ENCODE data around the gene MCOLN2.

The MCOLN2 gene

DNA sequence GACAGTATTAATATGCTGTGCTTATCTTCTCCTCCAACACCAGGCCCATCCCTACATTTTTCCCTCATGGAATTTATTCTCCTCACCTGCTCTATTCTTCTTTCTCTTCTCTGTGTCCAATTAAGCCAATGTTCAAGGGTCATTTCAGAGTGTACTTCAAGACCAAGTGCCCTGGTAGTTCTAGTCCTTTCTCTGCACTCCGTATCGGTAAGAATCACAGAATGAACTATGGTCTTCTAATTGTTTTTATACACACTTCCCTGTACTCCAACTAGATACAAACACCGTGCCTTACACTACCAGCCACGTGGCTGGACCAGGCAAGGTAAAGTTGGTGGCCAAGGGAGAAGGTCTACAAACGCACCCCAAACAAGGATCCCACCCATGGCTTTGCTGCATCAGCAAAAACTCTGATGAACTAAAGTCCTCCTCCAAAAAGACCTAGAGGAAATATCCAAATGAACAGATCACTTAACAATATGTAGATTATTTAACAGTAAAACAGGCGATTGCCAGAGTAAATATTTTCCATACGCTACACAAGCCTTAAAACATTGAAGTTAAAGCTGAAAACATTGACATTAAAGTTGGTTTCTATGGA lies 63.8 kb downstream of the MCOLN2 start:
- no peaks in the 10 kb centered on the region for H3K36me3 ChIP-seq
- no peaks in the 10 kb centered on the region for H3K27me3 ChIP-seq
- DNase-seq: no peak
- TF ChIP-seq, protein P1, sequence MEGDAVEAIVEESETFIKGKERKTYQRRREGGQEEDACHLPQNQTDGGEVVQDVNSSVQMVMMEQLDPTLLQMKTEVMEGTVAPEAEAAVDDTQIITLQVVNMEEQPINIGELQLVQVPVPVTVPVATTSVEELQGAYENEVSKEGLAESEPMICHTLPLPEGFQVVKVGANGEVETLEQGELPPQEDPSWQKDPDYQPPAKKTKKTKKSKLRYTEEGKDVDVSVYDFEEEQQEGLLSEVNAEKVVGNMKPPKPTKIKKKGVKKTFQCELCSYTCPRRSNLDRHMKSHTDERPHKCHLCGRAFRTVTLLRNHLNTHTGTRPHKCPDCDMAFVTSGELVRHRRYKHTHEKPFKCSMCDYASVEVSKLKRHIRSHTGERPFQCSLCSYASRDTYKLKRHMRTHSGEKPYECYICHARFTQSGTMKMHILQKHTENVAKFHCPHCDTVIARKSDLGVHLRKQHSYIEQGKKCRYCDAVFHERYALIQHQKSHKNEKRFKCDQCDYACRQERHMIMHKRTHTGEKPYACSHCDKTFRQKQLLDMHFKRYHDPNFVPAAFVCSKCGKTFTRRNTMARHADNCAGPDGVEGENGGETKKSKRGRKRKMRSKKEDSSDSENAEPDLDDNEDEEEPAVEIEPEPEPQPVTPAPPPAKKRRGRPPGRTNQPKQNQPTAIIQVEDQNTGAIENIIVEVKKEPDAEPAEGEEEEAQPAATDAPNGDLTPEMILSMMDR (IDR thresholded peaks at IDR 0.05): no peak
- intact Hi-C loops (cut with DNase I; ENCODE audit: low total_unique reads): no loop called here
- H3K27ac ChIP-seq: no peak overlapping the region
- H3K4me3 ChIP-seq: no peak overlapping the region
- no peaks in the 10 kb centered on the region for H3K4me1 ChIP-seq
- no peaks in the 10 kb centered on the region for H3K9me3 ChIP-seq

DNA sequence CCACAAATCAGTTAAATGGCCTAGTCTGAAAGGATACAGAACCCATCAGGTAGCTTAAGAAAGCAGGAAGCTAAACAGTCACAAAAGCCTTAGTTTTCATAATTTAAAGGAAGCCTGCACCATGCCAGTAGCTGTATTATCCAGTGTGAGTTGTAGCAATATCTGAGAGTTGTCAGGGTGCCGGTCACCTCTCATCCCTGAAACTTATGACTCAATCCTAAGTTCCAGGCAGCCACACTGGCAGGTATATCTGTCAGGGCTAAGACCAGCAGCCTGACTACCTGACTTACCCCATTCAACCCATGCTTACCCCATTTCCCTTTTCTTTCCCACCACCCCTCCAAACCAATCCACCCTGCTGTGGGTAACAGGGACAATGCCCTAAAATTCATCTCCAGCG lies 66.1 kb downstream of the MCOLN2 start:
- intact Hi-C loops (cut with DNase I; ENCODE audit: low total_unique reads): no loop called here
- Histone ChIP-seq H3K27me3 (no peaks in the 10 kb centered on the region), H3K4me1 (no peaks in the 10 kb centered on the region), H3K27ac (no peak overlapping the region), H3K9me3 (no peaks in the 10 kb centered on the region), H3K4me3 (no peak overlapping the region), H3K36me3 (no peaks in the 10 kb centered on the region)
- TF ChIP-seq, protein P1 (IDR thresholded peaks at IDR 0.05): no peak
- no peak for DNase-seq

DNA sequence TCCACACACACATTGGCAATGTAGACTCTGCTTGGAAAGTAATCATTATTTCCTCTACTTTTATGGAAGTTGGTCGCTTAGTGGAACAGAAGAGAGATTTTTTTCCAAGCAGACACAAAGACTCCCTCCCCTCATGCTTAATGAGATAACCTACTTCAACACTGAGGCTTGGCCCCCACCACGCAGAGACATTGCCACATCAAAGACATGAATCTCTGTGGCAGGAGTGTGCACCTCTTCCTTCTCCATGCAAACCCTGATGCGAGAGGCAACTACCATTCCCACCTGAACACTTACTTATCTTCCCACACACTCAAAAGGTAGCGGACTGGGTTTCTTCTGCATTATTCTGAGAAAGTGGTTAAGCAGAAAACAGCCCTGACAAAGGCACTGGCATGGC lies 66.6 kb downstream of the MCOLN2 start:
- TF ChIP-seq, protein P1 (IDR thresholded peaks at IDR 0.05): no peak
- Histone ChIP-seq H3K9me3 (no peaks in the 10 kb centered on the region), H3K27ac (no peak overlapping the region), H3K4me1 (no peaks in the 10 kb centered on the region), H3K4me3 (no peak overlapping the region), H3K27me3 (no peaks in the 10 kb centered on the region), H3K36me3 (no peaks in the 10 kb centered on the region)
- intact Hi-C loops (cut with DNase I; ENCODE audit: low total_unique reads): no loop called here
- DNase-seq: no peak

DNA sequence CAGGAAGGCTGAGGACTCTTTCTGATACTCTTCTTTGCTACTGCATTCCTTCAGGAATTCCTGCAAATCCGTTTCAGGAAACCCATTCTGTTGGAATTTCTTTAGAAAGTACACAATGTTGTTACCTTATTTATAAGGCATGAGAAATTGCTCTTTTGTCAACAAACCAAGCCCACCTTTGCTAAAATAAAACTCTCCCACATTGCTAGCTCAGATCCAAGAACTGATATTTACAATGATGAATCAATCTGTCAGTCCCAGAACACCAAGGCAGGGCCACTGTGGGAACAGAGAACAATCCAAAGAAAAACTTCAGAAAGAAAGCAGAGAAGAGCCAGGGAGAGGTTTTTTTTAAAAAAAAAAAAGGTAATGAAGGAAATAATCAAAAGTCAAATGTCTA lies 67.3 kb downstream of the MCOLN2 start:
- no peaks in the 10 kb centered on the region for H3K36me3 ChIP-seq
- intact Hi-C loops (cut with DNase I; ENCODE audit: low total_unique reads): no loop called here
- H3K4me1 ChIP-seq: no peaks in the 10 kb centered on the region
- no peak for DNase-seq
- no peaks in the 10 kb centered on the region for H3K27me3 ChIP-seq
- TF ChIP-seq, protein P1 (IDR thresholded peaks at IDR 0.05): no peak
- H3K9me3 ChIP-seq: no peaks in the 10 kb centered on the region
- no peak overlapping the region for H3K27ac ChIP-seq
- no peak overlapping the region for H3K4me3 ChIP-seq

DNA sequence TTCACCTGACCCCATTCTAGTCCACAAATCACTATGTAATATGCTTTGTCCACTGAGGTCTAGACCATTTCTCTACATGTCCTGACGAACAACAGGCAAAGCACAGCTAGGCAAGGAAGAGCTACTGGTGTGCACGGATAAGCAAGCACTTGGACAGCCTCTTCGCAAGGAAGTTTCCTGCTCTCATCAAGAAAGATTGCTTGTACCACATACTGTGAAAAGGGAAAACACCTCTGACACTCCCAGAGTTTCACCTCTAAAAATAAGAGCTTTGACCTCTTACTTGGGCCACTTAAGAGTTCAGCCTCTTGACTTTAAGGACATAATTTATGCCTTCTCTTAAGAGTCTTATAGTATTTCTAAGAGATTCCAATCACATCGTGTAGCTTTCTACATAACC lies 67.9 kb downstream of the MCOLN2 start:
- H3K27me3 ChIP-seq: no peaks in the 10 kb centered on the region
- no peaks in the 10 kb centered on the region for H3K9me3 ChIP-seq
- no peaks in the 10 kb centered on the region for H3K36me3 ChIP-seq
- TF ChIP-seq, protein P1 (IDR thresholded peaks at IDR 0.05): no peak
- no peaks in the 10 kb centered on the region for H3K4me1 ChIP-seq
- intact Hi-C loops (cut with DNase I; ENCODE audit: low total_unique reads): no loop called here
- no peak for DNase-seq
- no peak overlapping the region for H3K27ac ChIP-seq
- H3K4me3 ChIP-seq: no peak overlapping the region

DNA sequence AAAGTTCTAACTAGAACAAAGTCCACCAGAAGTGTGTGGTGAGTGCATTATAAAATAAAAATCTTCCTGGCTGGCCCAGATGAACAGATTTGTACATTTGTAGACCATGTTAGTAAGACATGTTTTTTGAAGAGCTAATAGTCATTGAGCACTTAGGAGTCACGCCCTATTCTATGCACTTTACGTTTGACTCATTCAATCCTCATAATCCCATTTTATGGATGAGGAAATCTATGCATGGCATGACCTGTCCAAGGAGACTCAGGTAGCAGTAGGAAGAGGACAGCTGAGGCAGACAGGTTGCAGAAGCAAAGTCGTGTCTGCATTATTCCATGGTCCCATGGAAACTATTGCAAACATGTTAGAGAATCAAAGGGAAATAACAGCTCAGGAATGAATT lies 73.6 kb downstream of the MCOLN2 start:
- intact Hi-C loops (cut with DNase I; ENCODE audit: low total_unique reads): no loop called here
- TF ChIP-seq, protein P1 (IDR thresholded peaks at IDR 0.05): no peak
- H3K27ac ChIP-seq: no peak overlapping the region
- no peak for DNase-seq
- H3K27me3 ChIP-seq: peaks cover 0 to 1% of the 10 kb centered on the region in 2 donors
- H3K4me1 ChIP-seq: no peaks in the 10 kb centered on the region
- H3K9me3 ChIP-seq: no peaks in the 10 kb centered on the region
- no peak overlapping the region for H3K4me3 ChIP-seq
- no peaks in the 10 kb centered on the region for H3K36me3 ChIP-seq

Data from tibial artery (tissue), 4 donors.